Loucy (cell line): Measurements from ENCODE around the gene DEFB124.

ENCODE experiments used
- EZH2phosphoT487 ChIP-seq: fragments of 200-600 bp; IDR thresholded peaks from 2 replicates; pipeline ENCODE4 v1.6.1; 2018; ENCODE audit warnings: antibody characterized with exemption, mild to moderate bottlenecking, moderate library complexity, borderline replicate concordance
- TF ChIP-seq, protein P1 (sequence below): fragments of 200-600 bp; sonication (generic); conservative IDR thresholded peaks from 2 replicates; pipeline ENCODE4 v1.5.1; 2014; ENCODE audit warnings: mild to moderate bottlenecking, antibody characterized with exemption, low read length

GRCh38 chr20:31496761-31497295, 21.9 kb upstream of the DEFB124 start:
- TF ChIP-seq, protein P1, sequence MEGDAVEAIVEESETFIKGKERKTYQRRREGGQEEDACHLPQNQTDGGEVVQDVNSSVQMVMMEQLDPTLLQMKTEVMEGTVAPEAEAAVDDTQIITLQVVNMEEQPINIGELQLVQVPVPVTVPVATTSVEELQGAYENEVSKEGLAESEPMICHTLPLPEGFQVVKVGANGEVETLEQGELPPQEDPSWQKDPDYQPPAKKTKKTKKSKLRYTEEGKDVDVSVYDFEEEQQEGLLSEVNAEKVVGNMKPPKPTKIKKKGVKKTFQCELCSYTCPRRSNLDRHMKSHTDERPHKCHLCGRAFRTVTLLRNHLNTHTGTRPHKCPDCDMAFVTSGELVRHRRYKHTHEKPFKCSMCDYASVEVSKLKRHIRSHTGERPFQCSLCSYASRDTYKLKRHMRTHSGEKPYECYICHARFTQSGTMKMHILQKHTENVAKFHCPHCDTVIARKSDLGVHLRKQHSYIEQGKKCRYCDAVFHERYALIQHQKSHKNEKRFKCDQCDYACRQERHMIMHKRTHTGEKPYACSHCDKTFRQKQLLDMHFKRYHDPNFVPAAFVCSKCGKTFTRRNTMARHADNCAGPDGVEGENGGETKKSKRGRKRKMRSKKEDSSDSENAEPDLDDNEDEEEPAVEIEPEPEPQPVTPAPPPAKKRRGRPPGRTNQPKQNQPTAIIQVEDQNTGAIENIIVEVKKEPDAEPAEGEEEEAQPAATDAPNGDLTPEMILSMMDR: no peak
- no peak for TF ChIP-seq EZH2phosphoT487
